NCI-H510A (cell line): ENCODE results near the gene ABCA3.
A peak's percentile ranks its signal among the peaks of the same experiment; 100 is the strongest.
"Not testable (repeated sequence)": the region's sequence is repeated elsewhere in the genome, so short reads cannot be mapped to it uniquely, and the experiment has no call there.

Source experiments
- DNase-seq: peaks from one replicate; lab custom pipeline; 2025; lab: John Stamatoyannopoulos, UW

Gene ABCA3

DNA sequence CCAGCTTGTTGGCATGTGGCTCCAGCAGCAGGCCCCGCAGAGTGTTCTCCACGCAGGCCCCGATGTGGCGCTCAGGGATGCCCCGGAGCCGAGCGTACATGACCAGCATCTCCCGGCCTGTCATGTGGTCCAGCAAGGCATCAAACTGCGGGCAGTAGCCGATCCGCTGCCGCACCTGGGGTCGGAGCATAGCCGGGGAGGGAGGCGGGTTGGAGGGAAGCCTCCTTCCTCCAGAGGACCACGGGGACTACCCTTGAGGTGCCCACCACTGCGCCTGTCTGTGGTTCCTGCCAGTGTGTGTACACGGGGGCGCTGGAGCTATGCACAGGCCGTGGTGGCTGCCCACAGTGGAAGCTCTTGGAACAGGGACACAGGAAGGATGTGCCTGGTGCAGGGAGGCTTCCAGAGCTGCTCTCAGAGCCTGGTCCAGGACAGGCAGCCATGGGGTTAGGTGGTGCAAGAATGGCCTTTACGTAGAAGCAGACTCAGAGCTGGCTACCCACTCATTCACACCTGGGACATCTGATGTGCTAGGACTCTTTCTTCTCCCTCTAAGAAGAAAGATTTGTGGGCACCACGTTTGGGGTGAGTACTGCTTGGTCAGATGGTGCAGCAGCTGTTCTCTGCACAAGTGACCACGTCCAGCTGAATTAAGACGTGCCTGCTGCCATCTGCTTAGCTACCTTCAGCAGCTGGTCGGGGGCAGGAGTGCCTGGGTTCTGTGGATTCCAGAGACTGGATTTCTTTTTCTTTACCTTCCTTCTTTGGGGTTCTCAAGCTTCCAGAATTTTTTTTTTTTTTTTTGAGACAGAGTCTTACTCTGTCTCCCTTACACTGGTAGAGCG, 61.4 kb downstream of the ABCA3 start:
- no peak for DNase-seq

DNA sequence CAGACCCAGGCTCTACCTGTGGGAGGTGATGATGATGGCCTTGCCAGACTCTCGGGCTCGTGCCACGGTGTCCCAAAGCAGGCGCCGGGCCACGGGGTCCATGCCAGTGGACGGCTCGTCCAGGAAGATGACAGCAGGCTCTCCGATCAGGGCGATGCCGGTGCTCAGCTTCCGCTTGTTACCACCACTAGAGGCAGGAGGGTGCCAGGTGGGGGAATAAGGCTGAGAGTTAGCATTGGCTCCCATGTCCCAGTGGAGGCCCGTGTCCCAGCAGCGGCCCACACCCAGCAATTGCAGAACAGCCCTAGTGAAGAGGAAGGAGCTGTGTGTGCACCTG, 62.3 kb downstream of the ABCA3 start:
- DNase-seq, result no peak

GRCh38 chr16:2277466-2278271, 62.9 kb downstream of the ABCA3 start:
- no peak for DNase-seq

DNA sequence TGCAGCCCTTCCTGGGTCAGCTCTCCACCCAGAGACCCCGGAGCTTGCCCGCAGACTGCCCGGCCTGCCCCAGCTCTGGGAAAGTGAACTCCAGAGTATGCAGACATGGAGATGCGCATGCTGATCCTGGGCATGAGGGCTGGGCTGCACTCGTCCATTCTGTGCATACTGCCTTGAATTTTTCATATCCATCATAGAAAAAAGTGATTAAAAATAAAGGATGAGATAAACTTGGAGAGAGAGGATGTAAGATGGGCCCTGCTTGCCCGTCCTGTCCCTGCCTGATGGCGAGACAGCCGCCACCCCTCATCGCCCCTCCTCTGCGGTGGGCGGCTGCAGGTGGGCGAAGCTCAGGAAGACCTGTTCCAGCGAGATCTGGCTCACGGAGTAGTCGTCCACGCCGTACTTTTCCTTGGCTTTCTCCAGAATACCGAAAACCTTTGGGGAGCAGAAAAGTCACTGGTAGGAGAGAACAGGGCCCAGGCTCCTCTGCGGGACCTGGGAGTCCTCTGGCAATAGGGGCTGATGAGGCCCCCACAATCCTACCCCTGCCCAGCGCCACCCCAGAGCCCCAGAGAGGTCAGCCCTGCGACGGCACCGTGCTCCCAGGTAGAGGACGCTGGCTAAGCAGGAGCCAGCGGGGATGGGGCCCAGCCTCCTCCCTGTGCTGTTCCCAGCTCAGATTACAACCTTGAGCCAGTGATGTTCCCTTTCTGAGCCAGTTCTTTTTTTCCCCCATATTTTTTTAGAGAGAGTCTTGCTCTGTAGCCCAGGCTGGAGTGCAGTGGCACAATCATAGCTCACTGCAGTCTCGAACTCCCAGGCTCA, 63.9 kb downstream of the ABCA3 start:
- DNase-seq, result no peak

DNA sequence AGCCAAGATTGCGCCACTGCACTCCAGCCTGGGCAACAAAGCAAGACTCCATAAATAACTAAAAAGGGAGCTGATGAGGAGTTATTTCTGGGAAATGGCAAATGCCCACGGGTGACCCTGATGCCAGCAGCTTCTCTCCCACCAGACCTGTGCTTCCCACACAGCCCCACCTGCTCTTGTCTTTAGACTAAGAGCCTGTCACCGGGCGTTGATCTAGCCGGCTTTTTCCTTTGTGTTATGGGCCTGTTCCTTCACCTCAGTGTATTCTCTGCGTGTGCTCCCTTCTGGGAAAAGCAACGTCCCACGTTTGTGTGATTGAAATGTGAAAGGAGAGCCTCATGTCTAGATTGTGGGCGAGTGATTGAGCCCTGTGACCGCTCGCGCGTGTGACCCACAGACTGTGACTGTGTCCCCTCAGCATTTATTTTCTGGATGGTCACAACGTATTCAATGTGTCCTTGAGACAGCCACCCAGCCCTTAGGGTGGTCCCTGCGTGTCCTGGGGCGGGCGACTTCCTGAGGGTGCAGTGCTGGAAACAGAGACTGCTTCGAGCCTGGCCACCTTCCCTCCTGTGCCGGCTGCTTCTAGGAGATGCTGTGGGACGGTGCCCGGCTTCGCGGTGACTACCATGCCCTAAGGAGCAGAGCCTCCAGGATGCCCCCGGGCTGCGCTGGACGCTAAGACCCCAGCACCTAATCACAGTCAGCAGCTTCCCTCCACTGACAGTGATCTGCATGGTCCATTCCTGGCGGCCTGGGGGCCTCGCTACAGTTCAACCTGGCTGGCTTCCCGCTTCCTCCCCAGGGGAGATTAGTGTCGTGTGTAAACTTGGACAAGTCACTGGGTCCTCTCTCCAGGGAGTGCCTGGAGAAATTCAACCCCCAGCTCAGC, 64.8 kb downstream of the ABCA3 start:
- DNase-seq, result no peak

DNA sequence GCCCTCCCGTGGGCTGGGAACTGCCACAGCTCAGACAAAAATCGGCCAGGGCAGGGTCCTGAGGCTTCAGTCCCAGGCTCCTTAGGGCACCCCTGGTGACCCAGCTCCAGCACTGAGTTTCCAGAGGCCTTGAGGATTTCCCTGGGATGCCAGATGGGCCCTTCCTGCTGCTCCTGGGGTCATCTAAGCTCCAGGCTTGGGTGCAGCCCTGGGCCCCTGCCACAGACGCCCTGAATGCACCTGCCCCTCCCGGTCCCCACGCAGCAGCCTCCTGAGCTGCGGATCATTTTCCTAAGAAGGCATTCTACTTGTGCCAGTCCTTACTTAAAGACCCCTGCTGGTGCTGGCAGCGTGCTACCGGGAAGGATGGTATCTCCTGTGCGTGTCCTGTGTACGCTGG, 66.6 kb downstream of the ABCA3 start:
- DNase-seq, result no peak

DNA sequence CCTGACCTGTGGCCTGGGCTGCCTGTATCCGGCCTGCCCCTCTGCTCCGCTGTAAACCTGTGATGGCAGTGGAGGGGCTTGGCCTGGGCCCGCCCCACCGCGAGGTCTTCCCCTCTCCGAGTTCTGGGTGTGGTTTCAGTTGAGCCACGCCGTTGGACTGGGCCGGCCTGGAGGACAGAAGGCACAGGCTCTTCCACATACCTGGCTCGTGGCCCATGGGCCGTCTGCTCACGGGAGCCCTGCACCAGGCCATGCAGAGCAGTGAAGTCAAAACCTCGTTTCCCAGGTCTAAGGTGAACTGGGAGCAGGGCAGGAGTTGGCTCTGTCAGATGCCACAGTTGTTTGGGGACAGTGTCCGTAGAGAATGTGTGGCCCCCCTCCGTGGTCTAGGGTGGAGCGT, 67.0 kb downstream of the ABCA3 start:
- no peak for DNase-seq

GRCh38 chr16:2271848-2272461, 68.6 kb downstream of the ABCA3 start:
- DNase-seq, result no peak

GRCh38 chr16:2270588-2271470, 69.7 kb downstream of the ABCA3 start:
- DNase-seq, result no peak

DNA sequence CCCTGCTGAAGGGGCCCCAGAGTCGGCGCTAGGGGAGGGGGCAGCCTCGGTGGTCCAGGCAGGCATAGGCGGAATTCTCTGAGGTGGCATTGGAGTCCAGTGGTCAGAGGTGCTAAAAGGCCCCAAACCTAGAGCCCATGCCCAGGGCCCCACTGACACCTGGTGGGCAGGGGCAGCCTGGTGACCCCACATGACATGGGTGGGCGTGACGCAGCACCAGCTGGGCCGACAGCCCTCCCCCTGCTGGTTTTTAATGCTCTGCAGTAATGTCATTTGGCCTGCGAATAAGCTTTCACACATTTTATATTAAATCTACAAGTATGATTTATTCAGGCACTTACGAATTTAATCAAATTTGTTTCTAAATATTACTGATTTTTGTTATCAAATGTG, 70.5 kb downstream of the ABCA3 start:
- DNase-seq, result no peak

DNA sequence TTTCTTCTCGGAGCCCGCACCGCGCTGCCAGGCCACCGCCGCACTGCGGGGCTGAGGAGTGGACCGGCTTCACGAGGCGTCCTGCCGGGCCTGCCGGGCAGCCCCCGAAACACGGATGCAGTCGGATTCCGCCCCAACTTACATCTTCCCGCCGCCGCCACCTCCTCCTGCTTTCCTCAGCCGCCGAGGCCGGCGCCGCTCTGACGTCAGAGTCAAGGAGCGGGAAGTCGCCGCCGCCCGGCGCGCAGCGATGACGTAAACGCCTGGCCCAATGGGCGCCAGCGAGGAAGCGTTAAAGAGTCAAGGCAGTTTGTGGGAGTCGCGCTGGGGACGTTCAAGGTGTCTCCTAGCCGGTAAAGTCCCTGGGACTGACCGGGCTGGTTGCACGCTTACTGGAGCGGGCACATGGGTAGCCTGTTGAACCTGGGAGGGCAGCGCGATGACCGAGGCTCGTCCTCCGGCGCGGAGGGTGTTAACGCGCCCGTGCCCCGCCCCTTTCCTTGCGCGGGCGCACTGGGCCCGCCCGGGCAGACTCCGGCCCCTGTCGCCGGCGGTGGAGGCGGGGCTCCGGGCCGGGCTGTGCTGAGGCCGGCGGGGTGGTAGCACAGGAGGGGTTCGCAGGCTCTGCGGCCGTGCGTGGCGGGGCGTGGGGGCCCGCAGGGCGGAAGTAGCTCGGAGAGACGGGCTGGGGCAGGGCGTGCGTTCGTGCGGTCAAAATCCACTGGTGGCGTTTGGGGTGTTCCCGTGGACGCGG, 72.4 kb downstream of the ABCA3 start, which contains the start of gene RNPS1:
Gene RNPS1, minus strand, starts transcription at position 214 of the 754 bp plus-strand sequence. CDS start 3,483 bp downstream, outside the sequence.
- DNase-seq, result peak; percentile 83

DNA sequence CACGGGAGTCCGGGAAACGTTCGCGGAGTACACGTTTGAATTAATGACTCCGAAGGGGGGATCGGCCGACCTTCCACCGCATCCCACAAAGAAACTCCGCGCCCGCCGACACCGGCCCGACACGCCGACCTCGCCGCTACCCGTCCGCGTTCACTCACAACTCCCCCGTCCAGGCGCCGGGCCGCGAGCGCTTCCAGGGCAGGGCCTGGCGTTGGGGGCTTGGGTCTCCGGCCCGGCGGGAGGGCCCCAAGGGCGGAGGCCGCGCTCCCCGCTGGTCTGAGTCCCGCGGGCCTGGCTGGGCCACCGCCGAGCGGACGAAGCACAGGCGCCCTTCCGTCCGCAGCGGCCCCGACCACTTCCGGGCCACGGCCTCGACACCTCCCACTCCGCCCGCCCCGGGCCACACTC, 73.0 kb downstream of the ABCA3 start:
- DNase-seq, result not testable (repeated sequence)

DNA sequence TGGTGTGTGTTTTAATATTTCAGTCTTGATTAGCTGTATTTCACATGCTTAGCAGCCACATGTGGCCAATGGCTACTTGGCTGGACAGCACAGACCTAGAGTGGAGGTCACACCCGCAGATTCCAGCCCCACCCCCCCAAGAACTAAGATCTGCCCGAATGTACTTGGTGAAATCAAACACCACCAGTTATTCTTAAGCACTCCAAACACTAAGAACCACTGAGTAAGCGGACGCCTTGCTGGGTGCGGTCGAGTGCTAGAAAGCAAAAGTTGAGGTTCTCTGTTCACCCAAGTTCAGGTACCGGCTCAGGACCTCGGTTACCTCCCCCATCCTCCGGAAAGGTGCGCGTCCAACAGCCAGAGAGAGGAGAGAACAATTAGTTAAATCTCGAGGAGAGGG, 73.6 kb downstream of the ABCA3 start:
- DNase-seq, result not testable (repeated sequence)

DNA sequence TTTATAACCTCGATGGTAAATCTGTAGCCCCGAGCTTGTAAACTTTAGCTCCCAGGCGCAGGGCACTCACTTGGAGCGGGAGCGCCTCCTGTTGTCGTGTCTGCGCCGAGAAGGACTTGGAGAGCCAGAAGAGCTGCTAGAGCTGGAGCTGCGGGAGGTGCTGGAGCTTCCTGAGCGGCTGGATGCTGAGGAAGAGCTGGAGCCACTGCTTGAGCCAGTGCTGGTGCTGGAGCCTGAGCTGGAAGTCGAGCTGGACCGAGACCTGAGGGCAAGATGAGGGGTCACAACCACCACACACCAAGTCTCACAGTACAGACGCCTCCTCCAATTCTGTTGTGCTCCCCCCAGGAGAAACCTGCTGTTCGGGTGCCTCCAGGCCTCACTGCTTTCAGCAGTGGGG, 77.5 kb downstream of the ABCA3 start:
- DNase-seq, result not testable (repeated sequence)

DNA sequence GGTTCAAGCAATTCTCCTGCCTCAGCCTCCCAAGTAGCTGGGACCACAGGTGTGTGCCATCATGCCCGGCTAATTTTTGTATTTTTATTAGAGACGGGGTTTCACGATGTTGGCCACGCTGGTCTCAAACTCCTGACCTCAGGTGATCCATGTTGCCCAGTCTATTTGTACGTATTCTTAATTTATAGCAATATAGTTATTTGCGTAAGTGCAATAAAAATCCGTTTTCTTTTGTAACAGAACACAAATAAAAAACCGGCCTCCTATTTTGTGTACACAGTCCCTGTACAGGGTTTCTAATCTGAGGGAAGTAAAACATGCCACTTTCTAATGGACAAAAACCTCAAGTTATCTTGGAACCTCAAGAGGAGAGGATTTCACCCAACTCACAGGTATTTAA, 80.3 kb downstream of the ABCA3 start:
- DNase-seq, result no peak

DNA sequence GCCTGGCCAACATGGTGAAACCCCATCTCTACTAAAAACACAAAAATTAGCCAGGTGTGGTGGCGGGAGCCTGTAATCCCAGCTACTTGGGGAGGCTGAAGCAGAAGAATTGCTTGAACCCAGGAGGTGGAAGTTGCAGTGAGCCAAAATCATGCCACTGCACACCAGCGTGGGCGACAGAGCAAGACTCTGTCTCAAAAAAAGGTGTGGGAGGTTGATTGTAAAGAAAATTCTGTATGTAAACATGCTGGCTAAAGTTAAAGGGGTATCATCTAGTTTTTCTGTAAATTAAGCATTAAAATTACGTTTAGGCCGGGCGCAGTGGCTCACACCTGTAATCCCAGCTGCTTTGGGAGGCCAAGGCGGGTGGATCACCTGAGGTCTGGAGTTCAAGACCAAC, 82.0 kb downstream of the ABCA3 start:
- not testable (repeated sequence) for DNase-seq

DNA sequence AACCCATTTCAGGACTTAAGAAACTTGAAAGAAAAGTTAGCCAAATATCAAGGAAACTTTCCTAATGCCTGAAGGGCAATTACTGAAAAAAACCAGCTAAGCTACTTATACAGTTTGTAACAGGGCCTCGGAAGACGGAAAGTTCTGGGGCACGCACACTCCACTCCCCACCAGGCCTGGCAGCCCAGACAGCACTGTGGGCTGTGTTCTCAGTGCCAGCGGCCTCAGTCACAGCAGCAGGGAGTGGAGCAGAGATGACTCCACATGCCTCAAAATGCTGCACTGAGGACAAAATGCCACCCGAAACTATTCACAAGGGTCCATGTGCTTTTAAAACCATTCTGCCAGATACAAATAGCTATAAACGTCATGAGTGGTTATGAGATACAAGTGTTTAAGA, 82.8 kb downstream of the ABCA3 start:
- no peak for DNase-seq

DNA sequence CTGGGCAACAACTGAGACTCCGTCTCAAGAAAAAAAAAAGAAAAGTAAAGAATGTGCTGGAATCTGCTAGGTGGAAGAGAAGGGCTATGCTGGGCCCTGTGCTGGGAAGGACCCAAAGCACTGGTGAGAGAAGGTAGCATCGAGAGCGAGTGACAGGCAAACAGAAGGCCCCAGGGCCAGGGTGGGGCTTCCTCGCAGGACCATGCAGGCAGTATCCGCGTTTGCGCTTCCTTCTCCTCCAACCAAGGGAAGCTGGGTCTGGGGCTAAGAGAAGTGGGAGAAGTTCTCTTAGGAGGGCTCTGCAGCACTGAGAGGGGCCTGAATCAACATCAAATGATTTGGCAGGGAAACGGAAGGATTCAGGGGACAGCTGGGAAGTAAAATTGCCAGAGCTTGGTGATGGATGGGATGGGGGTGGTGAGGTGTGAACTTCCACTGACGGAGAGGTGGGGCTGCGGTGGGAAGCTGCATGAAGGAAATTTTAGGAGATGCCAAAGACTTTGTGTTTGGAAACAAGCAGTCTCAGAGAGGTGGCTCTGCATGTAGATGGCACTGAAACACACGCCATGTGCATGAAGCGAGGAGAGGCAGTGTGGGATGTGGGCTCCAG, 83.9 kb downstream of the ABCA3 start:
- no peak for DNase-seq

- DNase-seq, result no peak
Observed at GRCh38 chr16:2253293-2253692, 87.2 kb downstream of the ABCA3 start.
